GM12872 (cell line): ENCODE data around the gene PLXNB3.

ENCODE experiments used
- TF ChIP-seq, protein P1 (sequence below): IDR thresholded peaks from 3 replicates; pipeline ENCODE4 v1.5.1; 2011; ENCODE audit warnings: low read depth, mild to moderate bottlenecking, low read length, moderate library complexity; ENCODE audit not compliant: insufficient read depth

The PLXNB3 gene

DNA sequence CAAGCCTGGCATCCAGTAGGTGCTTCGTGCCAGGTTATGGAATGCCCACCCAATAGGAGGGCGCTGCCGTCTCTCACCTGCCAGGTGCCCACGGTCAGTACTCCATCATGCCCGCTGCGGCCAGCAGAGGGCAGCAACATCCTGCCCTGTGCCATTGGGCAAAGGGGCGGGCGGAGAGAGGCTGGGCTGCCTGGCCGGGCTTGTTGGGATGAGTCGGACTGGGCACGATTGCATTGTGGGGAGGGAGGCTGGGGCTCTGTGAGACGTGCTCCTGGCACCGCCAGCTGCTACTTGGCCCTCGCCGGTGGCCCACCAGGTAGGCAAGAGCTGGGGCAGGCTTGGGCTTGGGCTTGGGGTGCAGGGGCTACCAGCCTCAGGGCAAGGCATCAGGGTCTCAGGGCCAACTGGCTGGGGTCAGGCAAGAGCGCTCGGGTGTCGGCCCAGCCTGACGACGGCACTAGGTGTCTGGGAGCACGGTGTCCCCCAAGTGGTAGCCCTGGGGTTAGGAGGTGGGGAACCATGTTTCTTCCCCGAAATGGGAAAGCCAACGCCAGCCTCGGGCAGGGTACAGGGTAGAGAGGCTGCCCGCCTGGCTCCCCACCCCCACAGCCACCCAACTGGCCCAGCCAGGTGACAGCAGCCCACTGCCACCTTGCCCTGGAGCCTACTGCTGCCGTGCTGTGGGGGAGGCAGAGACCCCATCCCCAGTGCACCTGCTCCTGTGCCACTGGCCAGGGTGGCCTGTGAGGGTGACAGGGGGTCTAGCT is at the start of gene PLXNB3:
TSS of gene PLXNB3 (plus strand) at position 261 of the 767 bp plus-strand sequence. CDS start 1,287 bp downstream, outside the sequence.
- TF ChIP-seq, protein P1, sequence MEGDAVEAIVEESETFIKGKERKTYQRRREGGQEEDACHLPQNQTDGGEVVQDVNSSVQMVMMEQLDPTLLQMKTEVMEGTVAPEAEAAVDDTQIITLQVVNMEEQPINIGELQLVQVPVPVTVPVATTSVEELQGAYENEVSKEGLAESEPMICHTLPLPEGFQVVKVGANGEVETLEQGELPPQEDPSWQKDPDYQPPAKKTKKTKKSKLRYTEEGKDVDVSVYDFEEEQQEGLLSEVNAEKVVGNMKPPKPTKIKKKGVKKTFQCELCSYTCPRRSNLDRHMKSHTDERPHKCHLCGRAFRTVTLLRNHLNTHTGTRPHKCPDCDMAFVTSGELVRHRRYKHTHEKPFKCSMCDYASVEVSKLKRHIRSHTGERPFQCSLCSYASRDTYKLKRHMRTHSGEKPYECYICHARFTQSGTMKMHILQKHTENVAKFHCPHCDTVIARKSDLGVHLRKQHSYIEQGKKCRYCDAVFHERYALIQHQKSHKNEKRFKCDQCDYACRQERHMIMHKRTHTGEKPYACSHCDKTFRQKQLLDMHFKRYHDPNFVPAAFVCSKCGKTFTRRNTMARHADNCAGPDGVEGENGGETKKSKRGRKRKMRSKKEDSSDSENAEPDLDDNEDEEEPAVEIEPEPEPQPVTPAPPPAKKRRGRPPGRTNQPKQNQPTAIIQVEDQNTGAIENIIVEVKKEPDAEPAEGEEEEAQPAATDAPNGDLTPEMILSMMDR = peak; percentile 76

GRCh38 chrX:153714256-153714655 is 49.8 kb upstream of the PLXNB3 start:
- TF ChIP-seq, protein P1 = no peak

GRCh38 chrX:153717445-153717844 is 46.6 kb upstream of the PLXNB3 start:
- TF ChIP-seq, protein P1 = no peak

- TF ChIP-seq, protein P1 = no peak
These were observed 44.8 kb upstream of the PLXNB3 start for GRCh38 chrX:153719238-153719637.

GRCh38 chrX:153719701-153720100 is 44.3 kb upstream of the PLXNB3 start:
- TF ChIP-seq, protein P1 = no peak

GRCh38 chrX:153722704-153723350 is 41.2 kb upstream of the PLXNB3 start:
- TF ChIP-seq, protein P1 = no peak

DNA sequence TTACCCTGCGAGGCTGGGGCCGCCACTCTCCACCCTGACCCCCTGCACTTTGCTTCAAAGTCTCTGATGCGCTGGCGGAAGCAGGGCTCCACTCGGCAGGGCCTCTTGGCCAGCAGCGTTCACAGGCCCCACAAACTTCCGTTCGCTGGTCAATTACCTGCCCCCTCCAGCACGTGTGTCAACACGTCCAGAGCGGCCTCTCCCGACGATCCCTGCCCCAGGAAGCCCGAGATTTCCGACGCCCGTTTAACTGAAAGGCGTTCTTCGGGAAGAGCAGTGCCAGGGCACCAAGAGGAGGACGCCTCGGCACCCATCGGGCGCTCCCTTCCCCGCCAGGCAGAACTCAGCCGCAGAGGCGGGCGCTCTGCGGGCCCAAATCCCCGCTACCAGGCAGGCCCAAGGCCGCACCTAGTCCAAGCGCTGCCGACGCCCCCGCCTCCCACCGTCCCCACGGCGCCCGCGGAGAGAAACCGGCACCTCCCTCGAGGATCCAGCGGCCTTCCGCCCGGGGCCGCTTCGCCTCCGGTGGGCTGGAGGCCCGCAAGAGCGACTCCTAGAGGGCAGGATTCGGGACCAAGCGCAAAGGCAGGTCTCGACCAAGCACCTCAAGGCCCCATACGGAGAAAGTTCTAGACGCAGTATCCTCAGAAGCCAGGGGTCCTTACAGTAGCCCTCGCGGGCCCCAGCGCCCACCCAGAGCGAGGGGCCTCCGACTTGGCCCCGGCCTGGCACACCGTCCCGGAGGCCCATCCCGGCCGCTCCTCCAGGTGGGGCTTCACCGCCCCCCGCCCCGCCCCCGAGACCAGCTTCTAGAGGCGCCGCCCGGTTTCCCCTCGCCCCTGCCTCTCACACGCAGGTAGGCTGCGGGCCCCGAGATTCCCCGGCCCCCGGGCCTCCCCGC is 40.4 kb upstream of the PLXNB3 start:
- TF ChIP-seq, protein P1 = peak; percentile 60
